Cardiac fibroblast (primary cell): Measurements from ENCODE around the gene GALM.

Experiments used
- DNase-seq, 2 donors: peaks; one replicate each; pipeline versions ENCODE4 v3.0.0 to v3.0.0-alpha.2; 2010; ENCODE audit warnings: low read depth in 2 of 2
- H3K4me3 ChIP-seq, 2 donors: replicated peaks in 1 of 2; 1 replicate in 1 of 2; 2 replicates in 1 of 2; pipeline ENCODE4 v1.5.1; 2011; ENCODE audit warnings: low read depth in 2 of 2, low read length in 2 of 2, mild to moderate bottlenecking in 2 of 2, moderate library complexity in 1 of 2
- TF ChIP-seq, protein P1 (sequence below): IDR thresholded peaks from one replicate; pipeline ENCODE4 v1.5.1; 2011; ENCODE audit warnings: low read depth, mild to moderate bottlenecking, low read length, inconsistent platforms

GALM gene

DNA sequence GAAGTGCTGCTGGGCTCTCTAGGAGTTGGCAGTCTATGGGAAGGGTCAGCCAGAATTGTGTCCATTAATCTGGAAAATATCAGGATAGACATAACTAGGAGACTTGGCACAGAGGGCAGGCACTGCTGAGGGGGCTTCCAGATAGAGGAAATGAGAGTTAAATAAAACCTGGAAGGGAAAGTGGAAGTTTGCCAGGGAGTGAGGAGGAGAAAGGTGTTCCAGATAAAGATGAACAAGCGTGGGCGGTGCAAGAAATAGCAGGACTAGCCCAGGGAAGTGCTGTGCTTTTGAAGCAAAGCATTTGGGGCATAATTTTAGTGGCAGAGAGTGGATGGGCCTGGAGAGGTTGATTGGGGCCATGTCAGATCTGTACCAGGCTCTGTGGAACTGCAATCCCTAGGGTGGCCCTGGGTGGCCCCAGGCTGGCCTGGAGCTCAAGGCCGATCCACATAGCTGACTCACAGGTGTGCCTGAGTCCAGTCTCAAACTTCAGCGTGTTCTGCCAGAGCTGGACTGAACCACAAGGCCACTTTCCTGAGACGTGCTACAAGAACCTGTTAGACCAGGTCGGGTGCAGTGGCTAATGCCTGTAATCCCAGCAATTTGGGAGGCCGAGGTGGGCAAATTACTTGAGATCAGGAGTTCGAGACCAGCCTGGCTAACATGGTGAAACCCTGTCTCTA, 26.9 kb downstream of the GALM start:
- TF ChIP-seq, protein P1, sequence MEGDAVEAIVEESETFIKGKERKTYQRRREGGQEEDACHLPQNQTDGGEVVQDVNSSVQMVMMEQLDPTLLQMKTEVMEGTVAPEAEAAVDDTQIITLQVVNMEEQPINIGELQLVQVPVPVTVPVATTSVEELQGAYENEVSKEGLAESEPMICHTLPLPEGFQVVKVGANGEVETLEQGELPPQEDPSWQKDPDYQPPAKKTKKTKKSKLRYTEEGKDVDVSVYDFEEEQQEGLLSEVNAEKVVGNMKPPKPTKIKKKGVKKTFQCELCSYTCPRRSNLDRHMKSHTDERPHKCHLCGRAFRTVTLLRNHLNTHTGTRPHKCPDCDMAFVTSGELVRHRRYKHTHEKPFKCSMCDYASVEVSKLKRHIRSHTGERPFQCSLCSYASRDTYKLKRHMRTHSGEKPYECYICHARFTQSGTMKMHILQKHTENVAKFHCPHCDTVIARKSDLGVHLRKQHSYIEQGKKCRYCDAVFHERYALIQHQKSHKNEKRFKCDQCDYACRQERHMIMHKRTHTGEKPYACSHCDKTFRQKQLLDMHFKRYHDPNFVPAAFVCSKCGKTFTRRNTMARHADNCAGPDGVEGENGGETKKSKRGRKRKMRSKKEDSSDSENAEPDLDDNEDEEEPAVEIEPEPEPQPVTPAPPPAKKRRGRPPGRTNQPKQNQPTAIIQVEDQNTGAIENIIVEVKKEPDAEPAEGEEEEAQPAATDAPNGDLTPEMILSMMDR: no peak
- no peak for DNase-seq
- H3K4me3 ChIP-seq: no peak overlapping the region

DNA sequence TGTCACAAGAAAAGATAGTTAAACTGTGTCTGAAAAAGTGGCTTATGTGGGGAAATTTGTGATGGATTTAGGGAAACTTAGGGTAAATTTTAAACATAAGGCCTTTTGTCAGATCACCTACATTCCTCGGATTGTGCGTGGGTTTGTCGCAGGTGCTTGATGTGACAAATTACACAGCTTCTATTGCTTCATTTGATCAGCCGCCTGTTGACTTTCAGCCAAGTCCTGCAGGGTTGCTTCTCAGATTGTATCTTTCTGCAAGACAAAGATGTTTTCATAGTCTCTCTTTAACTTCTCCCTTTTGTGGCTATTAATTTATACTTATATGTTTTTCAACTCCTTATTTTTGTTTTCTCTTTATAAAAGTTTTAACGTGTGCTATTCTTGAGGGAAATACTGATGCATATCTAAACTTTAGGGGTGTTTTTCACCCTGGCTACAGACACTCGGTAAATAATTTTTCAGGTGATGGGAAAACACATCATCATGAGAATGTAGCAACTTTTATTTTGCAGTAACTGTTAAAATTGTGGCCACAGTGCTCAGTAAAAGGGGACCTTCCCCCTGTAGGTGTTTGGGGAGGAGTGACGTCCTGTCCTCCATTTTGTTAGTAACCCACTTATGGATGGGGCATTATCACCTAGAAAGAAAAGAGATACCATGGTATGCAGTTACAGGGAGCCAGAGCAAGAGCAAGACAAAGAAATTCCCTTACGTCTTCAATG, 31.4 kb downstream of the GALM start:
- no peak overlapping the region for H3K4me3 ChIP-seq
- TF ChIP-seq, protein P1: no peak
- DNase-seq: no peak

DNA sequence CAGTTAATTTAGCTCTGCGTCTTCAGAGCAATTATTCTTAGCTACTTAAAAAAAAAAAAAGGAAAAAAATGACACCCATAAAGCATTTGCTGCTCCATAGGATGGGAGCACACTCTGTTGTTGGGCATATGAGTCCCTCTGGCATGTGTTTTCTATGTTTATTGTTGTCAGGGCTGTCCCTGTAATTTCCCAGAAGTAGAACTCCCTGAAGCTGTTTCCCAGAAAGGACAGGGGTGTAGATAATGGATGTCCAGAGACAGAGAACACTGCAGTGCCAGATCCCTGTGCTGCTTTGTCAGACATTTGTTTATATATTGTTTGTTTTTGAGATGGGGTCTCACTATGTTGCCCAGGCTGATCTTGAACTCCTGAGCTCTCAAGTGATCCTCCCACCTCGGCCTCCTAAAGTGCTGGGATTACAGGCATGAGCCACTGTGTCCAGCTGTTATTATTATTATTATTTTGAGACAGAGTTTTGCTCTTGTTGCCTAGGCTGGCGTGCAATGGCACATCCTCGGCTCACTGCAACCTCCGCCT, 32.6 kb downstream of the GALM start:
- TF ChIP-seq, protein P1: no peak
- DNase-seq: peak in 1 of 2 donors; percentile 17
- H3K4me3 ChIP-seq: no peak overlapping the region

DNA sequence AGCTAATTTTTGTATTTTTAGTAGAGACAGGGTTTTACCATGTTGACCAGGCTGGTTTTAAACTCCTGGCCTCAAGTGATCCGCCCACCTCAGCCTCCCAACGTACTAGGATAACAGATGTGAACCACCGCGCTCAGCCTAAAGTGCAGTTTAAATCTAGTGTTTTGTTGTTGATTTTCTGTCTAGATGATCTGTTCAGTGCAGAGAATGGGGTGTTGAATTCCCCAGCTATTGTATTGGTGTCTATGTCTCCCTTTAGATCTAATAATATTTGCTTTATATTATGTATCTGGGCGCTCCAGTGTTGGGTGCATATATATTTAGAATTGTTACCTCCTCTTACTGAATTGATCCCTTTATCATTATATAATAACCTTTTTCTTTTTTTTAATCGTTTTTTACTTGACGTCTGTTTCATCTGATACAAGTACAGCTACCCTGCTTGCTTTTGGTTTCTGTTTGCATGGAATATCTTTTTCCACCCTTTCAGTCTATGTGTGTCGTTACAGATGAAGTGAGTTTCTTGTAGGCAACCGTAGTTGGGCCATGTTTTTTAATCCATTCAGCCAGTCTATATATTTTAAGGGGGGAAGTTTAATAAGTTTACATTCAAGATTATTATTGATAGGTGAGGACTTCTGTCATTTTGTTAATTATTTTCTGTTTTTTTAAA, 34.3 kb downstream of the GALM start:
- no peak for DNase-seq
- no peak overlapping the region for H3K4me3 ChIP-seq

DNA sequence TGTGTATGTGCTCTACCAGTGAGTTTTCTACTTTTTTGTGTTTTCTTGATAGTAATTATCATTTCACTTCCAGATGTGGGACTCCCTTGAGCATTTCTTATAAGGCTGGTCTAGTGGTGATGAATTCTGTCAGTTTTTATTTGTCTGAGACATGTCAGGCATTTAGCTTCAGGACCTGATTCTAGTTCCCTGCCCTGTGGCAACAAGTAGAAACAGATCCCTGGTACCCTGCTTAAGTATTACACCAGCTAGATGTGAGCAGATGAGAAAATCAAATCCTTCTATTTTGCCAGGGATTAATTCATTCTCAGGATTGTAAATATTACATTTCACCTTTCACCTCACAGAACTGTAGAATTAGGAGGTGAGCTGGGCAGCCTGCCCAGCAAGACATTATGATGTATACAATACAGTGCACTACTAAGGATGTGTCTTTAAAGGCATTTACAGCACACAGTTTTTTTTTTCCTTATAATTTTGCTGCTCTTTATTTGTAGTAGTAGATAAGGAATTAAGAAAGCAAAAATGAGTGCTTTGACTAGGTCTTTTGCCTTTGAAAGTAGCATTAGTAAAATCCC, 35.1 kb downstream of the GALM start:
- no peak overlapping the region for H3K4me3 ChIP-seq
- TF ChIP-seq, protein P1: no peak
- DNase-seq: no peak

More for the DNA sequence above, 34.3 kb downstream of the GALM start:
- TF ChIP-seq, protein P1: no peak

DNA sequence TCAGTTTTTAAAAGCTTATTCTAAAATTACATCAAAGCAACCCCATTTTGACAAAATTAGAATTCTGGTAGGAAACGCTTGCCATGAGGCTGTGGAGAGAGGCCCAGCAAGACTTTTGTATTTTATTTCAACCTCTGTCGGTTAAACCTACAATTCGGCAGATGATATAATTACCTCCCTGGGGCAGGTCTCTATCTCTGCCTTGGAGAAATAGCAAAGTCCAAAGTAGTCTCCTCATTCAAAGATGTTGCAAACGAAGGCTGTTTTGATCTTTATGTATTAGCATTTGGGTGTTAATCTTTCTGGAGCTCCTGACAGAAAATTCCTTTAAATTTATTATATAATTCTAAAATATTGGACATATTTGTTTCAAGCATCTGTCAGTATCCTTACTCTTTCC, 35.6 kb downstream of the GALM start:
- DNase-seq: no peak
- no peak overlapping the region for H3K4me3 ChIP-seq
- TF ChIP-seq, protein P1: no peak
